Upper lobe of left lung (tissue), 4 donors: ENCODE results near the gene CORO7.

Source experiments
- POLR2A ChIP-seq, 4 donors: fragments of 450-650 bp; IDR thresholded peaks; one replicate each; pipeline ENCODE4 v1.5.1; 2016 to 2017; ENCODE audit warnings: antibody characterized with exemption in 4 of 4, mild to moderate bottlenecking in 2 of 4
- POLR2AphosphoS5 ChIP-seq, 2 donors: sonication (generic); formaldehyde crosslinking; IDR thresholded peaks; one replicate each; pipeline ENCODE4 v1.5.1; 2017; ENCODE audit warnings: antibody characterized with exemption in 2 of 2
- TF ChIP-seq, protein P1 (sequence below), 6 experiments: fragments of 450-650 bp in 4 of 6; fragments of 200-600 bp in 2 of 6; sonication (generic) in 2 of 6; IDR thresholded peaks; one replicate each; pipeline ENCODE4 v1.5.1; 2016 to 2019; ENCODE audit warnings: antibody characterized with exemption in 6 of 6

DNA sequence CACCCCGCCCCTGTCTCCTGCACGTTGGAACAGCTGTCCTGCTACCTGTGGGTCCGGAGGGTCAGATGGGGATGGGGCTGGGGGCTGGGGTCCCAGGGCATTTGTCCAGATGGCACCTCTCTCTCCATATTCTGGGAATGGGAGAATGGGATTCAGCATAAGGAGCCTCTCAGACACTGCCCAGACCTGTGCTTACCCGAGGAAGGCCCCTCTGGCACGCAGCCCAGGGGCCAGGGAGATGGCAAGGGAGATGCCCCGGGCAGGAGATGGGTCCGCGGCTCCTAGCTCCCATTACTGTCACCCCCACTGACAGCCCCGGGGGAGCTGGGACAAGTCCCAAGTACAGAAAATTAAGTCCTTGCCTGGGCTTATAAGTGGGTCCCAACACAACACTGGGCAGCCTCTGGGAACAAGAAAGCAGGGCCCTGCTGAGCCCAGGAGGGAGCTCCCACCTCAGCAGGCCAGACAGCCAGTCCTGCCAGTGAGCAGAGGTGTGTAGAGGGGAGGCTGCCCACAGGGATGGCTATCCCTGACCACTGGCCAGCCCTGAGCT, 43.0 kb downstream of the CORO7 start:
- TF ChIP-seq, protein P1, sequence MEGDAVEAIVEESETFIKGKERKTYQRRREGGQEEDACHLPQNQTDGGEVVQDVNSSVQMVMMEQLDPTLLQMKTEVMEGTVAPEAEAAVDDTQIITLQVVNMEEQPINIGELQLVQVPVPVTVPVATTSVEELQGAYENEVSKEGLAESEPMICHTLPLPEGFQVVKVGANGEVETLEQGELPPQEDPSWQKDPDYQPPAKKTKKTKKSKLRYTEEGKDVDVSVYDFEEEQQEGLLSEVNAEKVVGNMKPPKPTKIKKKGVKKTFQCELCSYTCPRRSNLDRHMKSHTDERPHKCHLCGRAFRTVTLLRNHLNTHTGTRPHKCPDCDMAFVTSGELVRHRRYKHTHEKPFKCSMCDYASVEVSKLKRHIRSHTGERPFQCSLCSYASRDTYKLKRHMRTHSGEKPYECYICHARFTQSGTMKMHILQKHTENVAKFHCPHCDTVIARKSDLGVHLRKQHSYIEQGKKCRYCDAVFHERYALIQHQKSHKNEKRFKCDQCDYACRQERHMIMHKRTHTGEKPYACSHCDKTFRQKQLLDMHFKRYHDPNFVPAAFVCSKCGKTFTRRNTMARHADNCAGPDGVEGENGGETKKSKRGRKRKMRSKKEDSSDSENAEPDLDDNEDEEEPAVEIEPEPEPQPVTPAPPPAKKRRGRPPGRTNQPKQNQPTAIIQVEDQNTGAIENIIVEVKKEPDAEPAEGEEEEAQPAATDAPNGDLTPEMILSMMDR (IDR thresholded peaks at IDR 0.05): no peak
- TF ChIP-seq POLR2AphosphoS5 (IDR thresholded peaks at IDR 0.05) (no peak), POLR2A (IDR thresholded peaks at IDR 0.05) (no peak)
